HFFc6 (cell line): Measurements from ENCODE around the gene EMC8. TPM values are rescaled to one million over a fixed set of nuclear protein-coding genes. Genes with fewer than 3 reads are reported as not detected.

ENCODE experiments used
- DNase-seq: peaks from one replicate; pipeline ENCODE4 v3.0.0-alpha.2; 2018
- H3K27ac Mint-ChIP-seq: 2 replicates; pipeline ENCODE4 v1.8.0; 2020; ENCODE audit warnings: mild to moderate bottlenecking, mixed read lengths
- H3K27me3 Mint-ChIP-seq: 2 replicates; pipeline ENCODE4 v1.8.0; 2021; ENCODE audit warnings: mild to moderate bottlenecking, moderate library complexity, mixed read lengths; ENCODE audit not compliant: insufficient read depth
- H3K36me3 Mint-ChIP-seq: 2 replicates; pipeline ENCODE4 v1.8.0; 2021; ENCODE audit warnings: low read depth, mixed read lengths
- H3K4me1 Mint-ChIP-seq: 2 replicates; pipeline ENCODE4 v1.8.0; 2020; ENCODE audit warnings: low read depth, mixed read lengths
- H3K4me3 Mint-ChIP-seq: 2 replicates; pipeline ENCODE4 v1.8.0; 2020; ENCODE audit warnings: mild to moderate bottlenecking, moderate library complexity, mixed read lengths
- H3K9me3 Mint-ChIP-seq: 2 replicates; pipeline ENCODE4 v1.8.0; 2020; ENCODE audit warnings: mild to moderate bottlenecking, mixed read lengths
- CTCF ChIP-seq: fragments of 200-600 bp; sonication (generic); IDR thresholded peaks from 2 replicates; pipeline ENCODE4 v1.5.0; 2021; ENCODE audit warnings: antibody characterized with exemption, mild to moderate bottlenecking
- total RNA-seq, 6 experiments: library from RNA; stranded (reverse); fragmentation: NEBNext Ultra II Directional; extraction: Animal tissue kit (Norgen Biotek cat#: 25700); gene quantifications; 2 replicates in 1 of 6; 3 replicates in 5 of 6; pipeline ENCODE4 v1.2.3, GENCODE V29; 2021

EMC8 gene
- total RNA-seq, 6 experiments from 2014 or later: 31.7 to 38.4 (median 36.6) TPM

GRCh38 chr16:85738923-85739715 is 60.2 kb downstream of the EMC8 start:
- no peaks in the 10 kb centered on the region for H3K9me3 Mint-ChIP-seq
- no peaks in the 10 kb centered on the region for H3K27me3 Mint-ChIP-seq
- DNase-seq: no peak
- H3K36me3 Mint-ChIP-seq: peaks cover 25% of the 10 kb centered on the region; the same call in 1 of the 2 replicates
- no peak overlapping the region for H3K27ac Mint-ChIP-seq
- no peak overlapping the region for H3K4me3 Mint-ChIP-seq
- TF ChIP-seq CTCF: no peak
- peaks cover 5% of the 10 kb centered on the region; the same call in 1 of the 2 replicates for H3K4me1 Mint-ChIP-seq

- peaks cover 23% of the 10 kb centered on the region for H3K36me3 Mint-ChIP-seq
- no peak for DNase-seq
- H3K27ac Mint-ChIP-seq: no peak overlapping the region
- H3K4me3 Mint-ChIP-seq: no peak overlapping the region
- H3K4me1 Mint-ChIP-seq: peaks cover 5% of the 10 kb centered on the region; the same call in 1 of the 2 replicates
- TF ChIP-seq CTCF: no peak
- no peaks in the 10 kb centered on the region for H3K27me3 Mint-ChIP-seq
- H3K9me3 Mint-ChIP-seq: no peaks in the 10 kb centered on the region
Observed at GRCh38 chr16:85736921-85737320, 62.4 kb downstream of the EMC8 start.

GRCh38 chr16:85735946-85736345 is 63.4 kb downstream of the EMC8 start:
- no peak for TF ChIP-seq CTCF
- H3K36me3 Mint-ChIP-seq: peaks cover 21% of the 10 kb centered on the region
- H3K9me3 Mint-ChIP-seq: no peaks in the 10 kb centered on the region
- peaks cover 5% of the 10 kb centered on the region; the same call in 1 of the 2 replicates for H3K4me1 Mint-ChIP-seq
- no peak overlapping the region for H3K27ac Mint-ChIP-seq
- no peaks in the 10 kb centered on the region for H3K27me3 Mint-ChIP-seq
- H3K4me3 Mint-ChIP-seq: no peak overlapping the region
- DNase-seq: no peak

GRCh38 chr16:85735225-85735635 is 64.1 kb downstream of the EMC8 start:
- H3K27me3 Mint-ChIP-seq: no peaks in the 10 kb centered on the region
- TF ChIP-seq CTCF: no peak
- peaks cover 5% of the 10 kb centered on the region; the same call in 1 of the 2 replicates for H3K4me1 Mint-ChIP-seq
- no peaks in the 10 kb centered on the region for H3K9me3 Mint-ChIP-seq
- DNase-seq: no peak
- peaks cover 17% of the 10 kb centered on the region for H3K36me3 Mint-ChIP-seq
- H3K27ac Mint-ChIP-seq: no peak overlapping the region
- H3K4me3 Mint-ChIP-seq: no peak overlapping the region

- TF ChIP-seq CTCF: no peak
- Mint-ChIP-seq H3K9me3 (no peaks in the 10 kb centered on the region), H3K27ac (no peak overlapping the region), H3K27me3 (no peaks in the 10 kb centered on the region), H3K4me3 (no peak overlapping the region), H3K36me3 (peaks cover 17% of the 10 kb centered on the region), H3K4me1 (peaks cover 9% of the 10 kb centered on the region)
- DNase-seq: no peak
Observed at GRCh38 chr16:85734311-85735017, 64.9 kb downstream of the EMC8 start.
